Hepatocyte (in vitro differentiated cells): ENCODE results near the gene CFH.

ENCODE experiments used
- CTCF ChIP-seq: fragments of 200-600 bp; sonication (generic); IDR thresholded peaks from 2 replicates; pipeline ENCODE4 v1.5.1; 2016; ENCODE audit warnings: antibody characterized with exemption, mild to moderate bottlenecking; ENCODE audit not compliant: poor library complexity
- EZH2 ChIP-seq: fragments of 200-600 bp; sonication (generic); IDR thresholded peaks from 2 replicates; pipeline ENCODE4 v1.6.1; 2016; ENCODE audit warnings: antibody characterized with exemption, mild to moderate bottlenecking, borderline replicate concordance
- EZH2phosphoT487 ChIP-seq: fragments of 200-600 bp; sonication (generic); IDR thresholded peaks from one replicate; pipeline ENCODE4 v1.6.1; 2018; ENCODE audit warnings: antibody characterized with exemption, mild to moderate bottlenecking, low read depth, moderate library complexity; ENCODE audit not compliant: unreplicated experiment, severe bottlenecking

GRCh38 chr1:196640976-196641375, 10.9 kb upstream of the CFH start:
- no peak for TF ChIP-seq CTCF
- no peak for TF ChIP-seq EZH2
- TF ChIP-seq EZH2phosphoT487: no peak
